ENCODE data around the gene MRPL24. TPM values are rescaled to one million over a fixed set of nuclear protein-coding genes. Genes with fewer than 3 reads are reported as not detected.

Gene MRPL24
- total RNA-seq, 1 donor, result 42.8 TPM

DNA sequence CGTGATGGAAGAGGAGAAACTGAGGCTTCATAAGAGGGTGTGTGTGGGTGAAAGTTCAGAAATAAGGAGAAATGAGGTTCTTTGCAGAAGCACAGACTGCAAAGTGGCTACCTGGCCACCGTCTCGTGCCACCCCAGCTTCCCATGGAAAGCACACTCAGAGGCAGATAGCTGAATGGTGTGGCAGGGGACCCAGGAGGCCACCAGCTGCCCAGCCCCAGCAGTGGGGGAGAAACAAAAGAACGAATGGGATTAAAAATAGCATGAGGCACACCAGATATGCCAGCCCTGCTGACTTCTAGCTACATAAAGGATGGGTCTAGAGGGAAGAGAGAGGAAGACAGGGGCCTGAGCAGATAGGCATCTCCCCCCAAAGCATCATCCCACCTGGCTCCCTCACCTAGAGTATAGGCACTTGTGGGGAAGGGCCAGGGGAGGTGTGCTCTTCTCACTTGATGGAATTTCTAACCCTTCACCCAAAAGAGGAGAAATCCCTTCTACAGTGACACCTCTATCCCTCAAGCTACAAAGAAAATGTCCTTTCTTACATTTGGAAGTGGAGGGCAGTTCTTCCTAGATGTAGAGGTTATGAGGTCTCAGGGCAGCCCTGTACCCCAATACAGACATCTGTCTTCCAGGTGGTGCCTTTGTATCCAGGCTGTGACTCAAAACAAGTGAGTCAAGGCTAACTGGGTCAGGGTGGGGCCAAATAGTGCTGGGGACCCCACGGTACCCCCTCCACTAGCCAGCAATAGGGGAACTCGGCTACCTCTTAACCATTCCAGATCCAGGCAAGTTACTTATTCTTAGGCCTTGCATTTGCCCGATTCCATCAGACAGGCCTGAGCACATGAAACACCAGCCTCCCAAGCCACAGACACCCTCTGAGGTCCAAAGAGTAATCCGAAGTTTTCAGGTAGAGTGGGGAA is 7.1 kb upstream of the MRPL24 start:
- TF ChIP-seq, protein P1, sequence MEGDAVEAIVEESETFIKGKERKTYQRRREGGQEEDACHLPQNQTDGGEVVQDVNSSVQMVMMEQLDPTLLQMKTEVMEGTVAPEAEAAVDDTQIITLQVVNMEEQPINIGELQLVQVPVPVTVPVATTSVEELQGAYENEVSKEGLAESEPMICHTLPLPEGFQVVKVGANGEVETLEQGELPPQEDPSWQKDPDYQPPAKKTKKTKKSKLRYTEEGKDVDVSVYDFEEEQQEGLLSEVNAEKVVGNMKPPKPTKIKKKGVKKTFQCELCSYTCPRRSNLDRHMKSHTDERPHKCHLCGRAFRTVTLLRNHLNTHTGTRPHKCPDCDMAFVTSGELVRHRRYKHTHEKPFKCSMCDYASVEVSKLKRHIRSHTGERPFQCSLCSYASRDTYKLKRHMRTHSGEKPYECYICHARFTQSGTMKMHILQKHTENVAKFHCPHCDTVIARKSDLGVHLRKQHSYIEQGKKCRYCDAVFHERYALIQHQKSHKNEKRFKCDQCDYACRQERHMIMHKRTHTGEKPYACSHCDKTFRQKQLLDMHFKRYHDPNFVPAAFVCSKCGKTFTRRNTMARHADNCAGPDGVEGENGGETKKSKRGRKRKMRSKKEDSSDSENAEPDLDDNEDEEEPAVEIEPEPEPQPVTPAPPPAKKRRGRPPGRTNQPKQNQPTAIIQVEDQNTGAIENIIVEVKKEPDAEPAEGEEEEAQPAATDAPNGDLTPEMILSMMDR (IDR thresholded peaks at IDR 0.05; ENCODE audit: insufficient read depth, low read length), result no peak
- no peak for DNase-seq (ENCODE audit: low read depth)
- peak overlapping the region; percentile 93 for H3K4me3 ChIP-seq (ENCODE audit: low read depth, low read length)

DNA sequence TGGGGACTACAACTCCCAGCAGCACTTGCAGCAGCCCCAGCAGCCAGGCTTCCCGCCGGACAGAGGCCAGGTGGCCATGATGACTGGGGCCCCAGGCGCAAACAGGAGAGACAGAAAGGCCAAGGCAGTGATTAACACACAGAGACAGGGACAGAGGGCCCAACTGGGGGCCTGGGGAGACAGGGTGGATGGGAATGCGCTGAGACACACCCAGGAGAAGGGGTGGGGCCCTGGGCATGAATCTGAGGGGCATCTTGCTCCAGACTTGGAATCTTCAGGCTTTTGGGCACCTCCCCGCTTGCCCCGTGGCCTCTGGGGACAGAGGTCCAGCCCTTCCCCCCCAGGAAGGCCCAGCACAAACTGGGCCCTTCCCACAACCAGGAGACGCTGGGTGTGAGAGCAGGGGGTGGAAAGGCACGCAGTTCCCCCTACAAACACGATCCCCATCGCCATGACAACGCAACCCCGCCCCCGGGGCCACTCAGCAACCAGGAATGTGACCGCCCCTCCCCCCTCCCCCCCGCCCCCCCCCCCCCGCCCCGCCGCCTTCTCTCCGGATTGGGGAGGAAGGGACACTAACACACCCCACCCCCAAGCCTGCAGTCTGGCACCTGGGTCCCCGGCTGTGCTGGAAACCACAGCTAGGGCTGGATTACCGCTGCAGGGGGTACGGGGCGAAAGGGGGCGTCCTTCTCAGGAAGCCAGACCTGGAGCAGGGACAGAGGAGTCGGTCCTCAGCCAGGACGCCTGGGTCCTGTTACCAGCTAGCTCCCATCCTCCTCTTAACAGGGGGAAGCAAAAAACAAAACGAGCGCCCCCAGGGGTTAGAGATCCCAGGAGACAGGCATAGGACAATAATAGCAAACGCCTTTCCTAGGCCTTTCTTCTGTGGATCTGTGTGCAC is 6.1 kb upstream of the MRPL24 start:
- peak; percentile 95 for DNase-seq (ENCODE audit: low read depth)
- H3K4me3 ChIP-seq (ENCODE audit: low read depth, low read length), result peak overlapping the region; percentile 93

GRCh38 chr1:156746406-156746727 is 5.5 kb upstream of the MRPL24 start:
- H3K4me3 ChIP-seq (ENCODE audit: low read depth, low read length), result peak overlapping the region; percentile 65
- TF ChIP-seq, protein P1 (IDR thresholded peaks at IDR 0.05; ENCODE audit: insufficient read depth, low read length), result no peak
- DNase-seq (ENCODE audit: low read depth), result no peak

More for the DNA sequence above, 6.1 kb upstream of the MRPL24 start:
- TF ChIP-seq, protein P1 (IDR thresholded peaks at IDR 0.05; ENCODE audit: insufficient read depth, low read length), result peak; percentile 6

- TF ChIP-seq, protein P1 (IDR thresholded peaks at IDR 0.05; ENCODE audit: insufficient read depth, low read length), result no peak
- no peak for DNase-seq (ENCODE audit: low read depth)
- no peak overlapping the region for H3K4me3 ChIP-seq (ENCODE audit: low read depth, low read length)
These were observed 5.0 kb upstream of the MRPL24 start for GRCh38 chr1:156745881-156746280.

DNA sequence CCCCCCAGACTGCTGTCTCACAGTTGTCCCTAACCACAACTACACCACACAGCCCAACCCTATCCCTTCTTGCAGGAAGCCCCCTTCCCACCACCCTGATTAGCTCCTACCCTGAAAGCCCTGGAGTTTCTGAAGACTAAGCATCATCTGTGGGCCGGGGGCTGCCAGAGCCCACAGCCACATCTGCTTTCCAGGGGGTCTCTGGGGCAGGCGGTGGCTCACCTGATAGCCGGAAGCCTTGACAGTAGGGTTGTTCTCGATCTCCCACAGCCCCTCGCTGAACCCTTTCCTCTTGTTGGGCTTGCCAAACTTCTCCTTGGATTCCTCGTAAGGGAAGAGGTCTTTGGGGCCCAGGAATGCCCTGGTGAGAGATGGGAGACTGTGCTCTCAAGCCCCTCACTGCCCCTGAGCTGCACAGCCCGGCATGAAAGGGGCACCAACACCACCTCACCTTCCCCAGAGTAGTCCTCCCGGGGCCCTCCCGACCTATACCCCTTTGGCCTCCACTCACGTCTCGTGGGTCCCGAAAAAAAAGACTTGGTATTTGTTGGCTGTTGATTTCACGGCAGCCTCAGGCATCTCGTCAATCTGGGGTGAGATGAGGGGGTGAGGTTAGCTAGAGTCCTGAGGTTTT is 4.0 kb upstream of the MRPL24 start:
- no peak for DNase-seq (ENCODE audit: low read depth)
- H3K4me3 ChIP-seq (ENCODE audit: low read depth, low read length), result no peak overlapping the region
- TF ChIP-seq, protein P1 (IDR thresholded peaks at IDR 0.05; ENCODE audit: insufficient read depth, low read length), result no peak

DNA sequence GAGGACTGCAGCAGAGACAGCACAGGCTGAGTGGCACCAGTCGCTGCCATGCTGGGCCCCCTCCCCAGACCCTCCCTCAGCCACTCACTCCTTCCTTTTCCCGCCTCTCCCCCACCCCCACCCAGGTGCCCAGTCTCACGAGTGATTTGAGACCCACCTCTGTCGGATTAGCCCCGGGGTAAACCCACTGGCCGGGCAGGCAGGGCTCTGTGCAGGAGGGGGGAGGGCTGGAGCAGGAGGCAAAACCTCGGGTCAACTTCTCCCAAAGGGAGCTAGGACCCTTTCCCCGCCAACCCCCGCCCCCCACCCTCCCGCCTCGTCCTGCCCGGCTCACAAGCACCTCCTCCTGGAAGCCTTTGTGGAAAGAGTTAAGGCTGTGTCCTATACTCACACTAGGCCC is 3.5 kb upstream of the MRPL24 start:
- H3K4me3 ChIP-seq (ENCODE audit: low read depth, low read length), result no peak overlapping the region
- TF ChIP-seq, protein P1 (IDR thresholded peaks at IDR 0.05; ENCODE audit: insufficient read depth, low read length), result no peak
- DNase-seq (ENCODE audit: low read depth), result no peak
